GM23338 (cell line): Measurements from ENCODE around the gene GPANK1. TPM values are rescaled to one million over a fixed set of nuclear protein-coding genes. Genes with fewer than 3 reads are reported as not detected.
A peak's percentile ranks its signal among the peaks of the same experiment; 100 is the strongest.

Experiments
- ATAC-seq: fragments of 200-7000 bp; cut with Tn5 transposase; 3 replicates; pipeline ENCODE4 v1.9.1; 2020
- DNase-seq: peaks from one replicate; pipeline ENCODE4 v3.0.0-alpha.2; 2015; ENCODE audit warnings: low spot score
- H2AFZ ChIP-seq: fragments of 200-600 bp; sonication (generic); 2 replicates; pipeline ENCODE4 v1.8.0; 2016; ENCODE audit warnings: antibody characterized with exemption, mild to moderate bottlenecking, moderate library complexity
- H3F3A ChIP-seq: fragments of 200-600 bp; sonication (generic); replicated peaks from 2 replicates; pipeline ENCODE4 v1.8.0; 2017; ENCODE audit warnings: antibody characterized with exemption, mixed run types, low read depth
- H3K27ac ChIP-seq: fragments of 200-600 bp; sonication (generic); 2 replicates; pipeline ENCODE4 v1.6.1; 2016; ENCODE audit warnings: low read depth
- H3K27me3 ChIP-seq: fragments of 200-600 bp; sonication (generic); 2 replicates; pipeline ENCODE4 v1.8.0; 2016; ENCODE audit warnings: mild to moderate bottlenecking, mixed run types, moderate library complexity; ENCODE audit not compliant: insufficient read depth
- H3K36me3 ChIP-seq: fragments of 200-600 bp; sonication (generic); 2 replicates; pipeline ENCODE4 v1.8.0; 2016; ENCODE audit warnings: mild to moderate bottlenecking; ENCODE audit not compliant: insufficient read depth
- H3K4me1 ChIP-seq: fragments of 200-600 bp; sonication (generic); 2 replicates; pipeline ENCODE4 v1.8.0; 2016; ENCODE audit warnings: mild to moderate bottlenecking, moderate library complexity; ENCODE audit not compliant: insufficient read depth
- H3K4me2 ChIP-seq: fragments of 200-600 bp; sonication (generic); 2 replicates; pipeline ENCODE4 v1.7.1; 2017; ENCODE audit warnings: mixed run types
- H3K4me3 ChIP-seq: fragments of 200-600 bp; sonication (generic); 2 replicates; pipeline ENCODE4 v1.6.1; 2016; ENCODE audit warnings: mixed run types
- H3K79me2 ChIP-seq: fragments of 200-600 bp; sonication (generic); replicated peaks from 2 replicates; pipeline ENCODE4 v1.8.0; 2017; ENCODE audit warnings: mild to moderate bottlenecking; ENCODE audit not compliant: insufficient read depth
- H3K9me2 ChIP-seq: fragments of 200-600 bp; sonication (generic); 2 replicates; pipeline ENCODE4 v1.8.0; 2017; ENCODE audit not compliant: insufficient read depth
- H4K20me1 ChIP-seq: fragments of 200-600 bp; sonication (generic); replicated peaks from 2 replicates; pipeline ENCODE4 v1.8.0; 2017; ENCODE audit warnings: mild to moderate bottlenecking; ENCODE audit not compliant: insufficient read depth
- H3K27ac Mint-ChIP-seq: 2 replicates; pipeline ENCODE4 v1.8.0; 2020; ENCODE audit warnings: inconsistent platforms, mild to moderate bottlenecking, moderate library complexity, mixed read lengths
- H3K27me3 Mint-ChIP-seq: 3 replicates; pipeline ENCODE4 v1.8.0; 2022; ENCODE audit warnings: low read depth, mild to moderate bottlenecking, moderate library complexity, mixed read lengths, inconsistent platforms; ENCODE audit not compliant: insufficient read depth, poor library complexity
- H3K36me3 Mint-ChIP-seq: 3 replicates; pipeline ENCODE4 v1.8.0; 2021; ENCODE audit warnings: low read depth, mild to moderate bottlenecking, inconsistent platforms, moderate library complexity, mixed read lengths
- H3K4me1 Mint-ChIP-seq: 3 replicates; pipeline ENCODE4 v1.8.0; 2020; ENCODE audit warnings: mild to moderate bottlenecking, inconsistent platforms, mixed read lengths
- H3K4me3 Mint-ChIP-seq: 3 replicates; pipeline ENCODE4 v1.8.0; 2021; ENCODE audit warnings: moderate library complexity, mild to moderate bottlenecking, inconsistent platforms, mixed read lengths
- H3K9me3 Mint-ChIP-seq: 3 replicates; pipeline ENCODE4 v1.8.0; 2020; ENCODE audit warnings: moderate library complexity, mild to moderate bottlenecking, inconsistent platforms, mixed read lengths
- CREB1 ChIP-seq: fragments of 250-450 bp; sonication (Bioruptor Pico); IDR thresholded peaks from 2 replicates; pipeline ENCODE4 v1.5.0; 2020; ENCODE audit warnings: low read depth, mild to moderate bottlenecking, moderate library complexity
- EZH2 ChIP-seq: fragments of 200-600 bp; sonication (generic); IDR thresholded peaks from one replicate; pipeline ENCODE4 v1.8.0; 2017; ENCODE audit warnings: antibody characterized with exemption, mild to moderate bottlenecking, low read depth; ENCODE audit not compliant: unreplicated experiment
- EZH2phosphoT487 ChIP-seq: fragments of 200-600 bp; sonication (generic); IDR thresholded peaks from one replicate; pipeline ENCODE4 v1.8.1; 2018; ENCODE audit warnings: antibody characterized with exemption; ENCODE audit not compliant: unreplicated experiment
- JUNB ChIP-seq: IDR thresholded peaks from one replicate; pipeline ENCODE4 v1.6.1; 2016; ENCODE audit warnings: antibody characterized with exemption; ENCODE audit not compliant: unreplicated experiment
- POLR2AphosphoS5 ChIP-seq: IDR thresholded peaks from 2 replicates; pipeline ENCODE4 v1.6.1; 2016; ENCODE audit warnings: antibody characterized with exemption, low read depth
- STAT1 ChIP-seq: IDR thresholded peaks from one replicate; pipeline ENCODE4 v1.6.1; 2016; ENCODE audit warnings: antibody characterized with exemption; ENCODE audit not compliant: unreplicated experiment
- ZNF331 ChIP-seq: fragments of 250-450 bp; sonication (Bioruptor Pico); IDR thresholded peaks from 2 replicates; pipeline ENCODE4 v1.5.0; 2020; ENCODE audit warnings: low read depth, mild to moderate bottlenecking, moderate library complexity
- polyA plus RNA-seq: library from polyadenylated mRNA; unstranded; fragments of >200 nt; fragmentation: Nextera tagmentation; extraction: Ambion mirVana; gene quantifications from 2 replicates; pipeline ENCODE4 v1.2.1, GENCODE V29; 2016
- total RNA-seq: library from RNA; depleted of rRNA; stranded (reverse); fragments of >200 nt; shearing (Covaris generic); gene quantifications from 2 replicates; pipeline ENCODE4 v1.2.3, GENCODE V29; 2014
- TF ChIP-seq, protein P1 (sequence below), 2 experiments: fragments of 200-600 bp in 1 of 2; sonication (generic) in 1 of 2; conservative IDR thresholded peaks; 2 replicates each; pipeline versions ENCODE4 v1.5.1 to v1.6.1; 2016 to 2017; ENCODE audit warnings: antibody characterized with exemption in 2 of 2, low read depth in 2 of 2, mild to moderate bottlenecking in 2 of 2, moderate library complexity in 1 of 2
- TF ChIP-seq, protein P2 (sequence below): IDR thresholded peaks from one replicate; pipeline ENCODE4 v1.6.1; 2018; ENCODE audit warnings: antibody characterized with exemption; ENCODE audit not compliant: unreplicated experiment

Gene GPANK1
- total and polyA plus RNA-seq, 2 experiments from 2014 or later, result 27.1 to 49.2 TPM

DNA sequence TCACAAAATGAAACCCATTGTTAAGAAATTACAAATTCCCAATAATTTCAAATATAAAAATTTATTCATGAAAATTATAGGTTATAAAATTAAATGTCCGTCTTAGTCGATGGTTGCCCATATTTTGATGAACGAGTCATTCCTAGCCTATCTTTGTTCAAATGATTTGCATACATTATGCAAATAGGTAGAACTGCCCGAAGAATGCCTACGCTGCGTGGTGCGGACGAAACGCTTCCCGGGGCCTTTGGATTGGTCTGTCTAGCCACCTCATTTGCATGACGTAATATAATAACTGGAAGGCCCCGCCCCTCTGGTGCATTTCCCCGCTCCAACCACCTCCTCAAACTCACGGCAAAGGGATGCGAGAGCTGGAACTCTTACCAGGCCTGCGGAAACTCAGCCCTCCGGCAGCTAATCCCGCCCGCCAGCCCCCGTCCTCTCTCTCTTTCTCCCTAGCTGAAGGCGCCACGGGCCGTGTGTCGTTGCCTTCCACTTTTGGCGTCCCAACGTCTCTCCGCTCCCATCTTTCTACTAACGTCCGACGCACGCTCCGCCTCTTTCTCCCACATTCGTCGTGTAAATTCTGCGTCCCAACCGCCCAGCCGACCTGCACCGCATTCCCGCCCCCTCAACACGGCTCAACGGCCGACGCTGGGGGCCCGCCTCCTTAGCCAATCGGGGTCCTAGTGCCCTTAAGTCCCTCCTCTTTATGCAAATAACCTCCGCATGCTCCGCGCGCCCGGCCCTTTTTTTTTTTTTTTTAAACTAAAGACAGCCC lies 44.8 kb downstream of the GPANK1 start:
- no peak for TF ChIP-seq STAT1
- peak; percentile 86 for TF ChIP-seq CREB1 (CRISPR knock-in tag)
- TF ChIP-seq POLR2AphosphoS5, result peak; percentile 90
- H3K4me1 Mint-ChIP-seq, result peaks cover 27% of the 10 kb centered on the region
- peak overlapping the region; percentile 47 for H3K4me3 ChIP-seq
- ATAC-seq (peak; percentile 86), DNase-seq (peak; percentile 99)
- peaks cover 48% of the 10 kb centered on the region for H3K36me3 Mint-ChIP-seq
- peak overlapping the region; percentile 95 for H3K27ac ChIP-seq
- peaks cover 16% of the 10 kb centered on the region for H3K27me3 Mint-ChIP-seq
- H3K4me2 ChIP-seq, result peak overlapping the region; percentile 59
- peaks cover 25% of the 10 kb centered on the region for H3K36me3 ChIP-seq
- H2AFZ ChIP-seq, result no peak overlapping the region
- H3K9me3 Mint-ChIP-seq, result peaks cover 6% of the 10 kb centered on the region
- H3K4me1 ChIP-seq, result peaks cover 33% of the 10 kb centered on the region
- no peaks in the 10 kb centered on the region for H3K27me3 ChIP-seq
- H3K4me3 Mint-ChIP-seq, result peak overlapping the region; percentile 94
- no peaks in the 10 kb centered on the region for H3K9me2 ChIP-seq
- H4K20me1 ChIP-seq, result peaks cover 24% of the 10 kb centered on the region
- H3F3A ChIP-seq, result peaks cover 20% of the 10 kb centered on the region; the same call in 1 of the 2 replicates
- H3K27ac Mint-ChIP-seq, result peak overlapping the region; percentile 100
- H3K79me2 ChIP-seq, result peaks cover 38% of the 10 kb centered on the region

DNA sequence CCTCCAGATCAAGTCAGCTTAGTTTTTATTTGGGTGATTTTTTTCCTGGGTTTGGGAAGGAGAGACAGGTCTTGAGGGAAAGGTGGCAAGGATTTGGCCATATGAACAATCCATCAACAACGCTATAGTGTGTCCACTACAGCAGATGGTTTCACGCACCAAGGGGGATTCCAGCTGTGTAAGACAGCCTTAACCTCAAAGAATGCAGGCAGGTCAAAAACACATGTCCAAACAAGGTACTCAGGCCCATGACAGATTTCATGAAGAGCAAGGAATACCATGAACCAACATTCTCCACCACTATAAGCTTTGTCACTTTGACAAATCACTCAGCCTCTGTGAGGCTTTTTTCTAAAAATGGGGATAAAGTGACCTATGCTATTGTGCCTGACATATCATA lies 47.8 kb downstream of the GPANK1 start:
- peaks cover 12% of the 10 kb centered on the region for H3K79me2 ChIP-seq
- no peak overlapping the region; the same call in 2 of the 3 replicates for H3K4me3 Mint-ChIP-seq
- H3K4me1 ChIP-seq, result peaks cover 30% of the 10 kb centered on the region
- H2AFZ ChIP-seq, result no peak overlapping the region
- H3K4me1 Mint-ChIP-seq, result peaks cover 27% of the 10 kb centered on the region
- H3K36me3 ChIP-seq, result no peaks in the 10 kb centered on the region
- peaks cover 18% of the 10 kb centered on the region for H3K36me3 Mint-ChIP-seq
- no peak overlapping the region for H3K4me2 ChIP-seq
- peaks cover 6% of the 10 kb centered on the region for H3K9me3 Mint-ChIP-seq
- peaks cover 17% of the 10 kb centered on the region for H3K27me3 Mint-ChIP-seq
- no peaks in the 10 kb centered on the region for H3K9me2 ChIP-seq
- no peak overlapping the region for H3K4me3 ChIP-seq
- DNase-seq (no peak), ATAC-seq (no peak)
- no peaks in the 10 kb centered on the region; the same call in 1 of the 2 replicates for H4K20me1 ChIP-seq
- H3K27ac Mint-ChIP-seq, result no peak overlapping the region
- H3F3A ChIP-seq, result peaks cover 10% of the 10 kb centered on the region; the same call in 1 of the 2 replicates
- no peaks in the 10 kb centered on the region for H3K27me3 ChIP-seq
- H3K27ac ChIP-seq, result no peak overlapping the region
- TF ChIP-seq, protein P1, sequence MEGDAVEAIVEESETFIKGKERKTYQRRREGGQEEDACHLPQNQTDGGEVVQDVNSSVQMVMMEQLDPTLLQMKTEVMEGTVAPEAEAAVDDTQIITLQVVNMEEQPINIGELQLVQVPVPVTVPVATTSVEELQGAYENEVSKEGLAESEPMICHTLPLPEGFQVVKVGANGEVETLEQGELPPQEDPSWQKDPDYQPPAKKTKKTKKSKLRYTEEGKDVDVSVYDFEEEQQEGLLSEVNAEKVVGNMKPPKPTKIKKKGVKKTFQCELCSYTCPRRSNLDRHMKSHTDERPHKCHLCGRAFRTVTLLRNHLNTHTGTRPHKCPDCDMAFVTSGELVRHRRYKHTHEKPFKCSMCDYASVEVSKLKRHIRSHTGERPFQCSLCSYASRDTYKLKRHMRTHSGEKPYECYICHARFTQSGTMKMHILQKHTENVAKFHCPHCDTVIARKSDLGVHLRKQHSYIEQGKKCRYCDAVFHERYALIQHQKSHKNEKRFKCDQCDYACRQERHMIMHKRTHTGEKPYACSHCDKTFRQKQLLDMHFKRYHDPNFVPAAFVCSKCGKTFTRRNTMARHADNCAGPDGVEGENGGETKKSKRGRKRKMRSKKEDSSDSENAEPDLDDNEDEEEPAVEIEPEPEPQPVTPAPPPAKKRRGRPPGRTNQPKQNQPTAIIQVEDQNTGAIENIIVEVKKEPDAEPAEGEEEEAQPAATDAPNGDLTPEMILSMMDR (conservative IDR thresholded peaks at IDR 0.05; ENCODE audit: low read depth in 2 of 2), result no peak
- TF ChIP-seq EZH2 (no peak), ZNF331 (CRISPR knock-in tag) (no peak), STAT1 (no peak), JUNB (no peak), EZH2phosphoT487 (no peak), POLR2AphosphoS5 (no peak), CREB1 (CRISPR knock-in tag) (no peak)
- TF ChIP-seq, protein P2, sequence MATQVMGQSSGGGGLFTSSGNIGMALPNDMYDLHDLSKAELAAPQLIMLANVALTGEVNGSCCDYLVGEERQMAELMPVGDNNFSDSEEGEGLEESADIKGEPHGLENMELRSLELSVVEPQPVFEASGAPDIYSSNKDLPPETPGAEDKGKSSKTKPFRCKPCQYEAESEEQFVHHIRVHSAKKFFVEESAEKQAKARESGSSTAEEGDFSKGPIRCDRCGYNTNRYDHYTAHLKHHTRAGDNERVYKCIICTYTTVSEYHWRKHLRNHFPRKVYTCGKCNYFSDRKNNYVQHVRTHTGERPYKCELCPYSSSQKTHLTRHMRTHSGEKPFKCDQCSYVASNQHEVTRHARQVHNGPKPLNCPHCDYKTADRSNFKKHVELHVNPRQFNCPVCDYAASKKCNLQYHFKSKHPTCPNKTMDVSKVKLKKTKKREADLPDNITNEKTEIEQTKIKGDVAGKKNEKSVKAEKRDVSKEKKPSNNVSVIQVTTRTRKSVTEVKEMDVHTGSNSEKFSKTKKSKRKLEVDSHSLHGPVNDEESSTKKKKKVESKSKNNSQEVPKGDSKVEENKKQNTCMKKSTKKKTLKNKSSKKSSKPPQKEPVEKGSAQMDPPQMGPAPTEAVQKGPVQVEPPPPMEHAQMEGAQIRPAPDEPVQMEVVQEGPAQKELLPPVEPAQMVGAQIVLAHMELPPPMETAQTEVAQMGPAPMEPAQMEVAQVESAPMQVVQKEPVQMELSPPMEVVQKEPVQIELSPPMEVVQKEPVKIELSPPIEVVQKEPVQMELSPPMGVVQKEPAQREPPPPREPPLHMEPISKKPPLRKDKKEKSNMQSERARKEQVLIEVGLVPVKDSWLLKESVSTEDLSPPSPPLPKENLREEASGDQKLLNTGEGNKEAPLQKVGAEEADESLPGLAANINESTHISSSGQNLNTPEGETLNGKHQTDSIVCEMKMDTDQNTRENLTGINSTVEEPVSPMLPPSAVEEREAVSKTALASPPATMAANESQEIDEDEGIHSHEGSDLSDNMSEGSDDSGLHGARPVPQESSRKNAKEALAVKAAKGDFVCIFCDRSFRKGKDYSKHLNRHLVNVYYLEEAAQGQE, result no peak
